Prostate gland (tissue), 2 donors: ENCODE results near the gene RANBP1.

ENCODE experiments used
- CTCF ChIP-seq, 4 experiments: fragments of 200-600 bp in 2 of 4; fragments of 450-650 bp in 2 of 4; sonication (generic) in 2 of 4; IDR thresholded peaks; 1 replicate in 3 of 4; 2 replicates in 1 of 4; pipeline ENCODE4 v1.5.1; 2016 to 2019; ENCODE audit warnings: antibody characterized with exemption in 4 of 4, mild to moderate bottlenecking in 2 of 4, moderate library complexity in 2 of 4
- POLR2A ChIP-seq: fragments of 450-650 bp; IDR thresholded peaks from one replicate; pipeline ENCODE4 v1.6.1; 2016; ENCODE audit warnings: antibody characterized with exemption, mild to moderate bottlenecking

DNA sequence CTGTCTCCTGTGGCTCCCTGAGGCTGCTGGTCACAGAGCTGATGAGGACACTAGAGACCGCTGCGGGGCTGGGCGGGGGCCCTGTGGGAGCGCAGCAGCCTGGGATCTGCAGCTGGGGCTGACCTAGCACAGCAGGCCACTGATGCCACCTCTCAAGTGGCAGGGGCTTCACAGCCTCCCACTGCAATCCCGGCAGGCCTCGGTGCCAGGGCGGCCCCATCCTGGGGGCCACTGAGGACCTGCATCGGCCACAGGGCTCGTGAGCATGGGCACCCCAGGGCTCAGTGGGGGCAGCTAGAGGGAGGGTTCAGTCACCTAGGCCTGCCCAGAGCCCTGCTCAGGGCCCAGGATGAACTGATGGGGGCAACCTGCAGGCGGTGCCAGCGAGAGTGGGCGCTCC is 49.5 kb downstream of the RANBP1 start:
- TF ChIP-seq CTCF (IDR thresholded peaks at IDR 0.05) (no peak), POLR2A (no peak)
